Left lung (tissue), 10 donors: ENCODE data around the gene EBLN1. TPM values are rescaled to one million over a fixed set of nuclear protein-coding genes. Genes with fewer than 3 reads are reported as not detected.

Source experiments
- ATAC-seq: fragments of 200-7000 bp; cut with Tn5 transposase; one replicate; pipeline ENCODE4 v1.9.1; 2020; ENCODE audit warnings: moderate library complexity
- DNase-seq, 4 donors: peaks; one replicate each; pipeline ENCODE4 v3.0.0-alpha.2; 2013 to 2020
- H3K27ac ChIP-seq, 2 donors: fragments of 200-600 bp; sonication (generic) in 1 of 2; one replicate each; pipeline versions ENCODE4 v1.5.0 to v1.8.0; 2020 to 2021
- H3K27me3 ChIP-seq, 2 donors: fragments of 200-600 bp; sonication (generic) in 1 of 2; one replicate each; pipeline versions ENCODE4 v1.5.0 to v1.8.0; 2020 to 2021
- H3K36me3 ChIP-seq, 2 donors: fragments of 200-600 bp; sonication (generic) in 1 of 2; one replicate each; pipeline versions ENCODE4 v1.5.0 to v1.8.0; 2020 to 2021
- H3K4me1 ChIP-seq, 2 donors: fragments of 200-600 bp; one replicate each; pipeline ENCODE4 v1.8.0; 2021
- H3K4me3 ChIP-seq, 2 donors: fragments of 200-600 bp; sonication (generic) in 1 of 2; one replicate each; pipeline versions ENCODE4 v1.5.0 to v1.8.0; 2020 to 2021; ENCODE audit warnings: mild to moderate bottlenecking in 1 of 2
- H3K9me3 ChIP-seq, 2 donors: fragments of 200-600 bp; sonication (generic) in 1 of 2; one replicate each; pipeline versions ENCODE4 v1.5.0 to v1.8.0; 2020 to 2021
- intact Hi-C, 2 donors: fragments of 100-400 bp; cut with DNase I; formaldehyde crosslinking; loops; one replicate each; pipeline versions ENCODE4 v1.11.2 to v1.14.2; 2022
- polyA plus RNA-seq, 6 donors: library from polyadenylated mRNA; unstranded; fragments of 120-200 nt; gene quantifications; one replicate each; pipeline ENCODE4 v1.2.1, GENCODE V29; 2013; ENCODE audit not compliant: insufficient read length in 6 of 6
- total RNA-seq, 2 donors: library from RNA; stranded (reverse); fragmentation: NEBNext Ultra II Directional; extraction: Animal tissue kit (Norgen Biotek cat#: 25700); gene quantifications; one replicate each; pipeline ENCODE4 v1.2.1, GENCODE V29; 2021
- TF ChIP-seq, protein P1 (sequence below), 2 donors: fragments of 200-600 bp; sonication (generic) in 1 of 2; IDR thresholded peaks; one replicate each; pipeline versions ENCODE4 v1.5.0 to v1.8.0; 2021; ENCODE audit warnings: antibody characterized with exemption in 2 of 2
- donor health status: DM: no; HTN: yes; CAD: no.
- donor health status: DM: no; HTN: no; CAD: no.

EBLN1 gene
- total and polyA plus RNA-seq, 8 donors = not detected

DNA sequence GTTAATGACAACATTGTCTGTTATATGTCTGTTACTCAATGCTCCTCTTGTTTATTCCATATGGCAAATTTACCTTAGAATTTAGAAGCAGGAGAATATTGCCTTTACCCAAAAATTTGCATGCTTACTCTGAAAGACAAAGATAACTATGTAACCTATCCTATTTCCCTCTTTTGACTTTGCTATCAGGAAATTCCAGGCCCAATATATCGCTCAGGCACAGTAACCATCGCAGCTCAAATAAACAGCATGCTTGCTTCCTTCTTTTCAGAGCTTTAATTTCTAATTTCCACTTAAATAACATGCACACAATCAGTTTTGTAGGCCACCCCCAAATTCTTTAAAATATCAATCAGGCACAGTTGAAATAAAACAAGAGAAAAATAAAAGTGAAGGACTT is 57.8 kb downstream of the EBLN1 start:
- Histone ChIP-seq H3K4me3 (no peak overlapping the region), H3K36me3 (no peaks in the 10 kb centered on the region), H3K27ac (no peak overlapping the region), H3K27me3 (no peaks in the 10 kb centered on the region), H3K4me1 (no peaks in the 10 kb centered on the region), H3K9me3 (no peaks in the 10 kb centered on the region)
- TF ChIP-seq, protein P1, sequence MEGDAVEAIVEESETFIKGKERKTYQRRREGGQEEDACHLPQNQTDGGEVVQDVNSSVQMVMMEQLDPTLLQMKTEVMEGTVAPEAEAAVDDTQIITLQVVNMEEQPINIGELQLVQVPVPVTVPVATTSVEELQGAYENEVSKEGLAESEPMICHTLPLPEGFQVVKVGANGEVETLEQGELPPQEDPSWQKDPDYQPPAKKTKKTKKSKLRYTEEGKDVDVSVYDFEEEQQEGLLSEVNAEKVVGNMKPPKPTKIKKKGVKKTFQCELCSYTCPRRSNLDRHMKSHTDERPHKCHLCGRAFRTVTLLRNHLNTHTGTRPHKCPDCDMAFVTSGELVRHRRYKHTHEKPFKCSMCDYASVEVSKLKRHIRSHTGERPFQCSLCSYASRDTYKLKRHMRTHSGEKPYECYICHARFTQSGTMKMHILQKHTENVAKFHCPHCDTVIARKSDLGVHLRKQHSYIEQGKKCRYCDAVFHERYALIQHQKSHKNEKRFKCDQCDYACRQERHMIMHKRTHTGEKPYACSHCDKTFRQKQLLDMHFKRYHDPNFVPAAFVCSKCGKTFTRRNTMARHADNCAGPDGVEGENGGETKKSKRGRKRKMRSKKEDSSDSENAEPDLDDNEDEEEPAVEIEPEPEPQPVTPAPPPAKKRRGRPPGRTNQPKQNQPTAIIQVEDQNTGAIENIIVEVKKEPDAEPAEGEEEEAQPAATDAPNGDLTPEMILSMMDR (IDR thresholded peaks at IDR 0.05) = no peak
- DNase-seq (no peak), ATAC-seq (no peak)
- intact Hi-C loops = no loop called here

GRCh38 chr10:22159180-22159579 is 58.6 kb downstream of the EBLN1 start:
- H3K27me3 ChIP-seq = no peaks in the 10 kb centered on the region
- DNase-seq (no peak), ATAC-seq (no peak)
- no peaks in the 10 kb centered on the region for H3K9me3 ChIP-seq
- H3K36me3 ChIP-seq = no peaks in the 10 kb centered on the region
- intact Hi-C loops = no loop called here
- no peak overlapping the region for H3K4me3 ChIP-seq
- no peaks in the 10 kb centered on the region for H3K4me1 ChIP-seq
- no peak overlapping the region for H3K27ac ChIP-seq
- TF ChIP-seq, protein P1 (IDR thresholded peaks at IDR 0.05) = no peak

Other genes with a start within 250 kb of the EBLN1 start
- gene DNAJC1, start 214.3 kb downstream of the EBLN1 start, total RNA-seq = 10 to 100 TPM; 36.6 to 40.9 TPM
- gene DNAJC1, start 214.3 kb downstream of the EBLN1 start, polyA plus RNA-seq = 10 to 100 TPM; 29.1 to 33.3 (median 32.7) TPM
- 10 to 100 TPM; 54.3 to 55.0 TPM for gene COMMD3, start 98.4 kb upstream of the EBLN1 start, total RNA-seq
- 10 to 100 TPM; 67.5 to 88.7 (median 72.6) TPM for gene COMMD3, start 98.4 kb upstream of the EBLN1 start, polyA plus RNA-seq
- gene BMI1, start 103.1 kb upstream of the EBLN1 start, total RNA-seq = 10 to 100 TPM; 42.3 to 47.5 TPM
- gene BMI1, start 103.1 kb upstream of the EBLN1 start, polyA plus RNA-seq = 100 to 1,000 TPM in 3 of 6 donors, 10 to 100 TPM in 3; 89.4 to 112 (median 102) TPM
- gene SPAG6, start 127.5 kb upstream of the EBLN1 start, total RNA-seq = 1 to 10 TPM in 1 of 2 donors, not detected in 1; 6.4 TPM
- gene SPAG6, start 127.5 kb upstream of the EBLN1 start, polyA plus RNA-seq = 10 to 100 TPM in 1 of 6 donors, 1 to 10 TPM in 5; 1.4 to 14.0 (median 8.1) TPM